Upper lobe of left lung (tissue), 6 donors: ENCODE results near the gene CFAP299. TPM values are rescaled to one million over a fixed set of nuclear protein-coding genes. Genes with fewer than 3 reads are reported as not detected.

Experiments used
- ATAC-seq, 2 donors: fragments of 200-7000 bp; cut with Tn5 transposase; one replicate each; pipeline ENCODE4 v1.9.1; 2022; ENCODE audit warnings: mild to moderate bottlenecking in 2 of 2, moderate library complexity in 2 of 2; ENCODE audit not compliant: low FRiP score in 2 of 2
- DNase-seq, 2 donors: peaks; one replicate each; pipeline ENCODE4 v3.0.0-alpha.2; 2019 to 2020
- H3K27ac ChIP-seq, 4 donors: fragments of 200-600 bp; sonication (generic); one replicate each; pipeline ENCODE4 v1.5.1; 2016 to 2019
- H3K27me3 ChIP-seq, 4 donors: fragments of 200-600 bp; sonication (generic); one replicate each; pipeline ENCODE4 v1.5.1; 2017 to 2019
- H3K36me3 ChIP-seq, 4 donors: fragments of 200-600 bp; sonication (generic); one replicate each; pipeline ENCODE4 v1.5.1; 2016 to 2019
- H3K4me1 ChIP-seq, 4 donors: fragments of 200-600 bp; sonication (generic); one replicate each; pipeline ENCODE4 v1.5.1; 2018 to 2019
- H3K4me3 ChIP-seq, 4 donors: fragments of 200-600 bp; sonication (generic); one replicate each; pipeline ENCODE4 v1.5.1; 2017 to 2019; ENCODE audit warnings: mild to moderate bottlenecking in 2 of 4, moderate library complexity in 1 of 4
- H3K9me3 ChIP-seq, 4 donors: fragments of 200-600 bp; sonication (generic); one replicate each; pipeline ENCODE4 v1.5.1; 2018 to 2019
- CTCF ChIP-seq, 6 experiments: fragments of 450-650 bp in 4 of 6; fragments of 200-600 bp in 2 of 6; sonication (generic) in 2 of 6; IDR thresholded peaks; one replicate each; pipeline ENCODE4 v1.5.1; 2016 to 2019; ENCODE audit warnings: antibody characterized with exemption in 6 of 6
- EP300 ChIP-seq, 4 donors: sonication (generic); formaldehyde crosslinking; IDR thresholded peaks; one replicate each; pipeline ENCODE4 v1.5.1; 2017; ENCODE audit warnings: antibody characterized with exemption in 4 of 4, control low read depth in 2 of 4
- POLR2A ChIP-seq, 4 donors: fragments of 450-650 bp; IDR thresholded peaks; one replicate each; pipeline ENCODE4 v1.5.1; 2016 to 2017; ENCODE audit warnings: antibody characterized with exemption in 4 of 4, mild to moderate bottlenecking in 2 of 4
- POLR2AphosphoS5 ChIP-seq, 2 donors: sonication (generic); formaldehyde crosslinking; IDR thresholded peaks; one replicate each; pipeline ENCODE4 v1.5.1; 2017; ENCODE audit warnings: antibody characterized with exemption in 2 of 2
- WGBS, 2 donors: methylation state at CpG; one replicate each; pipeline ENCODE4 v1.1.5; 2017 to 2018; 5-methylcytosine and 5-hydroxymethylcytosine counted together
- total RNA-seq, 6 donors: library from RNA; depleted of rRNA in 4 of 6; stranded (reverse); fragments of >200 nt in 4 of 6; gene quantifications; one replicate each; pipeline versions ENCODE4 v1.1.0 to v1.2.1, GENCODE V29; 2016 to 2021
- donor health status: DM: no; HTN: no; CAD: no; lungs with moderate emphysema.
- donor health status: DM: no; HTN: yes; CAD: no; lungs with severe emphysema.

Gene CFAP299
- total RNA-seq, 6 donors from 2014 or later, result 0.46 to 31.6 (median 3.9) TPM

- no peak overlapping the region for H3K27ac ChIP-seq
- TF ChIP-seq EP300 (IDR thresholded peaks at IDR 0.05) (no peak), POLR2AphosphoS5 (IDR thresholded peaks at IDR 0.05) (no peak), CTCF (IDR thresholded peaks at IDR 0.05) (no peak), POLR2A (IDR thresholded peaks at IDR 0.05) (no peak)
- peaks cover 0 to 6% (median 0%) of the 10 kb centered on the region in 4 donors for H3K9me3 ChIP-seq
- H3K4me3 ChIP-seq, result no peak overlapping the region
- WGBS, 2 donors, result 100% methylated on average over 1 of the region's 1 CpG
- no peaks in the 10 kb centered on the region for H3K27me3 ChIP-seq
- H3K36me3 ChIP-seq, result no peaks in the 10 kb centered on the region
- DNase-seq, result no peak
- no peak for ATAC-seq
- no peaks in the 10 kb centered on the region for H3K4me1 ChIP-seq
Observed at GRCh38 chr4:80909938-80910337, 574.4 kb downstream of the CFAP299 start.

GRCh38 chr4:80911458-80911857 is 575.9 kb downstream of the CFAP299 start:
- no peaks in the 10 kb centered on the region for H3K4me1 ChIP-seq
- H3K27ac ChIP-seq, result no peak overlapping the region
- no peak overlapping the region for H3K4me3 ChIP-seq
- ATAC-seq (no peak), DNase-seq (no peak)
- TF ChIP-seq POLR2A (IDR thresholded peaks at IDR 0.05) (no peak), CTCF (IDR thresholded peaks at IDR 0.05) (no peak), EP300 (IDR thresholded peaks at IDR 0.05) (no peak), POLR2AphosphoS5 (IDR thresholded peaks at IDR 0.05) (no peak)
- H3K36me3 ChIP-seq, result no peaks in the 10 kb centered on the region
- peaks cover 0 to 2% (median 0%) of the 10 kb centered on the region in 4 donors for H3K9me3 ChIP-seq
- H3K27me3 ChIP-seq, result no peaks in the 10 kb centered on the region

GRCh38 chr4:80912350-80912749 is 576.8 kb downstream of the CFAP299 start:
- Histone ChIP-seq H3K4me3 (no peak overlapping the region), H3K36me3 (no peaks in the 10 kb centered on the region), H3K4me1 (no peaks in the 10 kb centered on the region), H3K27ac (no peak overlapping the region), H3K27me3 (no peaks in the 10 kb centered on the region), H3K9me3 (no peaks in the 10 kb centered on the region)
- ATAC-seq (peak in 1 of 2 donors; percentile 26), DNase-seq (no peak)
- TF ChIP-seq POLR2AphosphoS5 (IDR thresholded peaks at IDR 0.05) (no peak), CTCF (IDR thresholded peaks at IDR 0.05) (no peak), EP300 (IDR thresholded peaks at IDR 0.05) (no peak), POLR2A (IDR thresholded peaks at IDR 0.05) (no peak)
- WGBS, 2 donors, result 96 to 99% methylated on average over 7 of the region's 7 CpGs

GRCh38 chr4:80913381-80913780 is 577.9 kb downstream of the CFAP299 start:
- no peak for TF ChIP-seq EP300 (IDR thresholded peaks at IDR 0.05)
- TF ChIP-seq POLR2AphosphoS5 (IDR thresholded peaks at IDR 0.05), result no peak
- no peak for TF ChIP-seq CTCF (IDR thresholded peaks at IDR 0.05)
- no peak for TF ChIP-seq POLR2A (IDR thresholded peaks at IDR 0.05)
- 13 to 55% methylated on average over 3 of the region's 3 CpGs for WGBS, 2 donors
- Histone ChIP-seq H3K27ac (no peak overlapping the region), H3K27me3 (no peaks in the 10 kb centered on the region), H3K4me1 (no peaks in the 10 kb centered on the region), H3K4me3 (no peak overlapping the region), H3K9me3 (no peaks in the 10 kb centered on the region), H3K36me3 (no peaks in the 10 kb centered on the region)
- DNase-seq (no peak), ATAC-seq (no peak)

GRCh38 chr4:80916770-80917169 is 581.2 kb downstream of the CFAP299 start:
- ATAC-seq, result no peak
- DNase-seq, result no peak
- 86 to 89% methylated on average over 3 of the region's 3 CpGs for WGBS, 2 donors
- no peak overlapping the region for H3K27ac ChIP-seq
- TF ChIP-seq EP300 (IDR thresholded peaks at IDR 0.05), result no peak
- TF ChIP-seq POLR2A (IDR thresholded peaks at IDR 0.05), result no peak
- no peak for TF ChIP-seq CTCF (IDR thresholded peaks at IDR 0.05)
- TF ChIP-seq POLR2AphosphoS5 (IDR thresholded peaks at IDR 0.05), result no peak
- no peaks in the 10 kb centered on the region for H3K36me3 ChIP-seq
- H3K4me3 ChIP-seq, result no peak overlapping the region
- no peaks in the 10 kb centered on the region for H3K4me1 ChIP-seq
- no peaks in the 10 kb centered on the region for H3K9me3 ChIP-seq
- H3K27me3 ChIP-seq, result no peaks in the 10 kb centered on the region
